HG02588 (cell line): ENCODE data around the gene ABCC6.
A peak's percentile ranks its signal among the peaks of the same experiment; 100 is the strongest.
"Not testable (repeated sequence)": the region's sequence is repeated elsewhere in the genome, so short reads cannot be mapped to it uniquely, and the experiment has no call there.

Experiments used
- ATAC-seq: cut with Tn5 transposase; IDR thresholded peaks from one replicate; pipeline ENCODE4 v1.9.1; 2021; ENCODE audit warnings: mild to moderate bottlenecking, moderate library complexity; ENCODE audit not compliant: unreplicated experiment

ABCC6 gene

DNA sequence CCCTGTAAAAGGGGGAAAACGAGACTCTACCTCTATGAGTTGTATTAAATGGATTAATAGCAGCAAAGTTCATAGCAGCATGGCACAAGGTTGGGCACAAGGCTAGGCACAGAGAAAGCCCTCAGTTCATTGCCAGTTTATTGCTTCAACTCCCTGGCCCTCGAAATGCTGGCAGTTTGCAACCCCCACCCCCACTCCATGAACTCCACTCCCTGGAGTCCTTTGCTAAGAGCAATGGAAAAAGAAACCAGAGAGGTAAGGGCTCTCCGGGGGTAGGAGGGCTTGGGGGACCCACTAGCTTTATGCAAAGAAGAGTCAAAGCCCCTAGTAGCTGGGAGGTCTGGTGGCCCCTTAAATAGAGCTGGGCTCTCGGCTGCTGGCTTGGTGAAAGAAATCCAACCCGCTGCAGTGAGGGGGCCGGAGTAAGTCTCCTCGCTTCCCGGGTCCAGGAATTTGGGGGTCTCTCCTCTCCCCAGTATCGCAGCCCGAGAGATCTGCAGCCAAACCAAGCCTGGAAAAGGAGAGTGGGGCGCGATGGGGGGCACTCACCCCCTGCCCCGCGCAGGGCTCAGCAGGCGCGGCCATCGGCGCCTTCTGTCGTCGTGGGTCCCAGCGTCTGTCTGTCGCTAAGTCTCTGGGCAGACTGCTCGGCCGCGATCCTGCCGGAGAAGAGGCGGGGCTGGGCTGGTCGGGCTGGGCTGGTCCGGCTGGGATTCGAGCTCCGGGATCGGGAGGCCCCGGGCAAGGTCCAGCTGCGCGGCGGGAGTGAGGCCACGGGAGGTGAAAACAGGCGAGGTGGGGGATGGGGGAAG is at the start of gene ABCC6:
Gene ABCC6, minus strand, starts transcription at position 645 of the 812 bp plus-strand sequence. Its CDS starts 60 bp downstream, at position 585.
- ATAC-seq = not testable (repeated sequence)

DNA sequence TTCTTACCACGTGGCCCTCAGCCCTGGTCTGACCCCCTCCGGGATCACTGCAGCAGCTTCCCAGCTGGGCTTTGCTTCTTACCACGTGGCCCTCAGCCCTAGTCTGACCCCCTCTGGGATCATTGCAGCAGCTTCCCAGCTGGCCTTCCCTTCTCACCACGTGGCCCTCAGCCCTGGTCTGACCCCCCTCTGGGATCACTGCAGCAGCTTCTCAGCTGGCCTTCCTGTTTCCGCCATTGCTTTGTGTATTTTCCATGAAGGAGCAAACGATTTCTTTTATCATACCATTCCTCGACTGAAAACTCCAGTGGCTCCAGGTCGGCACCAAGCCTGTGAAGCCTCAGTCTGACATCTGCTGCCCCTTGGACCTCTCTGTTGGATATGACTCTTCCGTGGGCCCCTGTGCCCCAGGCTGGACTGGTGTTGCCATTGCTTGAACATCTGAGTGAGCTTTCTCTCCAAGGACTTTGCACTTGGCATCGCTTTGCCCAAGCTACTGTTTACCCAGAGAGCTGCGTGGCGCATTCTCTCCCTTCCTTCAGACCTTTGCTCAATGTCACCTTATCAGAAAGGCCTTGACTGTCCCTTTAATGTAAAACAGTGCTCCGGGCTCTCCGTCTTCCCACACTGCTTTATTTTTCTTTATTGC is 49.4 kb upstream of the ABCC6 start:
- ATAC-seq = not testable (repeated sequence)

DNA sequence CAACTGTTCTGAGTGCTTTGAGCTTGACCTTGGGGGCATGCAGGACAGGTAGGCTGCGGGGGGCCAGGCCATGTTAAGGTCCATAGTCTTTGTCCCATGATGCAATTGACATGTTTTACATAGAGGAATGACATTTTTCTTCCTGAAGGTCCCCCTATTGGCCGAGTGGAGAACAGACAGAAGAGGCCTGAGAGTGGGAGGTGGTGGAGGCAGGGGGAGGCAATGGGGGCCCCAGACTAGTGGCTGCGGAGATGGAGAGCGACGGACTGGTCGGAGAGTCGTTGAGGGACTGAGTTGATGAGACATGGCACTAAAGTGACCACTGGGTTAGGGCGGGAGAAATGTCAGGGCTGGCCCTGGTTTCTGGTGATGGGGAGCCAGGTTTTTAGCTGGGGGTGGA is 48.4 kb upstream of the ABCC6 start:
- not testable (repeated sequence) for ATAC-seq

DNA sequence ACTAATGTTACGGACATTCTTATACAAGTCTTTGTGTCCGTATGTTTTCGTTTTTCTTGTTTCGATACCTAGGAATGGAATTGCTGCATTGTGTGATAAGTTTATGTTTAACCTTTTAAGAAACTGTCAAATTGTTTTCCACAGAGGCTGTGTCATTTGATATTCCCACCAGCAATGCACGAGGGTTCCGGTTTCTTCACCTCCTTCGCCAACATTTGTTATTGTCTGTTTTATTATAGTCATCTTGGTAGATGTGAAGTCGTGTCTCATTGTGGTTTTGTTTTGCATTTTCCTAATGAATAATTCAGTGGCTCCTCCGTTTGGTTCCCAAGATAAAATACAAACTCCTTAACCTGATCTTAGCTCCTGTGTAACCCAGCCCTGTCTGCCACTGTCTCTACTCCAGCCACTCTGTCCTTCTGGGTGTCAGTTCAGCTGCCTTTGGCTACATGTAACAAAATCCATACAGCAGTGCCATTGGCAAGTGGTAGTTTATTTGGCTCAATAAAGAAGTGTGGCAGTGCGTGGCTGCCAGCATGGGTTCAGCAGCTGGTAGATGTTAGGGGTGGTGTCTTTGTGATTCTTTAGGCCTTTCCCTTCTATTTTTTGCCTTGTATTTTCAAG is 45.0 kb upstream of the ABCC6 start:
- not testable (repeated sequence) for ATAC-seq

DNA sequence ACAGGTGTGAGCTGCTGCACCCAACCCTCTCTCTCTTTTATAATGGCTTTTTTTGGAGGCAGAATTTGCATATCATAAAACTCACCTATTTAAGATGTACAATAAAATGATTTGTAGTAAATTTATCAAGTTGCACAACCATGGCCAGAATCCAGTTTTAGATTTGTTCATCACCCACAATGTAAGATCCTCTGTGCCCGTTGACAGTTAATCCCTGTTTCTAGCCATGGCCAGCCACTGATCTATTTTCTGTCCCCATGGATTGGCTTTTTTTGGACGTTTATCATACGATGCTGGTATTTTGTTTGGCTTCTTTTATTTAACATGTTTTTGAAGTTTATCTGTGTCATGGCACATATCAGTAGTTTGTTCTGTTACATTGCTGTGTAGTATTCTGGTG is 44.4 kb upstream of the ABCC6 start:
- ATAC-seq = not testable (repeated sequence)

DNA sequence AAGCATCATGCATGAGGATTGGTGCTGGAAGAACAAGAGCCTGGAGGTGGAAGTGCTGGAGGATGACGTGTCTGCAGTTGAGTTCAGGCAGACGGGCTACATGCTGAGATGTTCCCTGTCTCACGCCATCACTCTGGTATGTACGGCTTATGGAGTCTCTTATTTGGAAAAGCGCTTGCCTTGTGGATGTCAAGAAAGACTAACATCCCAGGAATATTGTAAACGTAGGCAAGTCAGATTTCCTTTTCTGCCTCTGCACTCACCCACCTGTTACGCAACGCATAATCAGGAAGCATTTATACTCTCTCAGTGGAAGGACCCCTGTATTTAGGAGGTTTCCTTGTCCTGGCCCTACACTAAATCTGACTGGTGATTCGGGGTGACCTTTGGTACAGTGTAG is 41.8 kb upstream of the ABCC6 start:
- ATAC-seq = not testable (repeated sequence)

DNA sequence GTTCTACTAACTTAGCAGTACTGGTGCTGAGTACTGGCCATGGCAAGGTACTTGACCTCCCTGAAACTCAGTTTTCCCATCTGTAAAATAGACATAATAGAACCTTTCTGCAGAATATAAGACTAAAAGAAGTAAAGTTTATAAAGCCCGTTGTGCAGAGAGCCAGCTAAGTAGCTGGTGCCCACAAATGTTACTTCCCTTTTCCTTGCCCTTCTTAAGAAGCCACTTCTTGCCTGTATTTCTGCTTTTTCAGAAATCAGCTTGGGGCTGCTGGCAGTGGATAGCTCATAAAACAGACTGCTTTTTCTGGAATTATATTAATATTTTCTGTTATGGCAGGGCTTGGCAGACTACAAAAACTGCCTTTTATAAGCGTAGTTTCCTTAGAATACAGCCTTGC is 40.7 kb upstream of the ABCC6 start:
- ATAC-seq = not testable (repeated sequence)

DNA sequence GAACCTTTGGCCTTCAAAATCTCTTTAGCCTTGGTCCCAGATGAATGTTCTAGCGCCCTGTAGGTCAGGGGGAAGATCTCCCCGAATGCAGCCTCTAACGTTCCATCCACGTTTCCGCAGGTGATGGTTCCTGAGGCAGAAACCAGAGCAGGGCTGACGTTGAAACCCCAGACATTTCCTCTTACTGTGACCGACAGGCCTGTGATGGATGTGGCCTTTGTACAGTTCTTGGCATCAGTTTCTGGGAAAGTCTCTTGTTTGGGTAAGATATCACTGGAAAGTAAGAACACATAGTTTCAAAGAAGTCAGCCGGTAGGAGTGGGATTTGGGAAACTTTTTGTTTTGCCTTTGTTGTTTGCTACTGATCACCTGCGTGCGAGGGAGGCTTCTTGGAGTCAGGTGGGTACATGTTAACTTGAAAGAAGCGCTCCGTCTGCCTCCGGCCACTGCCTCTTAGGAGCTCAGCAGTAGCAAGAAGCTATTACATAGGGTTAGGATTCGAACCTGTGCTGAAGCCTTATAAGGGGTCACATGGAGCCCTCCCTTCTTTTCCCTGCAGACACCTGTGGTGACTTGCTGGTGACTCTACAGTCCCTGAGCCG is 39.8 kb upstream of the ABCC6 start:
- not testable (repeated sequence) for ATAC-seq

DNA sequence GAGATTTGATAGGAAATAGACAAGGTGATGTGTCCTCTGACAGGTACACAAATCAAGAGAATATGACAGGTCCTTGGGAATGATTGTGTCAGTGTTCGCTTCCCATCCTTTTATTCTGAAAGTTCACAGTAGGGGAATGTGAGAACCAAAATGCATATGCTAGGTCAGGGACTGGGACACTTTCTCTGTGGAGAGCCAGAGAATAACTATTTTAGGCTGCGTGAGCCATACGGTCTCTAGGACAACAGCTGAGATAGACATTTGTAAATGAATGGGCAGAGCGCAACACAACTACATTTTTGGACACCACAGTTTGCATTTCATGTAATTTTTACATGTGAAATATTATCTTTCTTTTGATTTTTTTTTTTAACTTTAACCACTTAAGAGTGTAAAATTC is 36.7 kb upstream of the ABCC6 start:
- not testable (repeated sequence) for ATAC-seq

DNA sequence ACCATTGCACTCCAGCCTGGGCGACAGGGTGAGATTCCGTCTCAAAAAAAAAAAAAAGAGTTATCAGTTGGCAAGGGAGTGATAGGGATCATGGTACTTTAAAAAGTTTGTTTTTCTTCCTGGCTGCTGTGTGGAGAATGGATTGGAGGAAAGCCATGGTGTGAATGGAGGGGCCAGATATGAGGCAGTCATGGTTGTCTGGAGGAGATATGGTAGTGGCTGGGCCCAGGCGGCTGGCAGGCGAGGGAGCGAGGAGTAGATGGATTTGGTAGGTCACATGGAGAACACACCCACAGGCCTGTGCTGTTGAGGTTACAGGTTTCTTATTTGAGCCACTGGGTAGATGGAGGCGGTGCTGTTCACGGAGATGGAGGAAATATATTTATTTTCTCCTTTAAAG is 35.5 kb upstream of the ABCC6 start:
- ATAC-seq = not testable (repeated sequence)

DNA sequence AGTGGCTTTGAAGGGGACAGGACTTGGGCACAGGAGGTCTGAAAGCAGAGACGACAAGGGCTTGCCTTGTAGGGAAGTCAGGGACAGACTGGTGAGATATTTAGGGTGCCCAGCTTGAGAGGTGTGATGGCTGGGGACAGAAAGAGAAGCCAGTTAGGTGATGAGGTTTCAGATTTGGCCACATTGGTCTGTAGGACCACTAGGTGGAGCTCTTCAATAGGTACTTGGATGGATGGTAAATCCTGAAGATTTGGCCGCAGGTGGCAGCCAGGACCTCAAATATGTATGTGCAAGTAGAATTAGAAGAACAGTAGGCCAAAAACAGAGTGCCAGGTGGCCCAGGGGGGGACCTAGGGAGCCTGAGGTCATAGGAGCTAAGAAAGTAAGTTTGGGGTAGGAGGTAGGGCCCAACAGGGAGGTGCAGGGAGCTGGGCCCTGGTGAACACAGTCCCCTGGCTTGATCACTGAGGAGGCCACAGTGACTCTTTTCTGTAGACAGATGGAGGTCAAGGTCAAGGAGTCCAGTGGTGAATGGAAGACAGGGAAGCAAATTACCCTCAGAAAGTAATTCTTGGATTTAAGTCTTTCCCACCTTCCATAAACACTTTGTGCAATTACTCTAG is 34.1 kb upstream of the ABCC6 start:
- not testable (repeated sequence) for ATAC-seq

DNA sequence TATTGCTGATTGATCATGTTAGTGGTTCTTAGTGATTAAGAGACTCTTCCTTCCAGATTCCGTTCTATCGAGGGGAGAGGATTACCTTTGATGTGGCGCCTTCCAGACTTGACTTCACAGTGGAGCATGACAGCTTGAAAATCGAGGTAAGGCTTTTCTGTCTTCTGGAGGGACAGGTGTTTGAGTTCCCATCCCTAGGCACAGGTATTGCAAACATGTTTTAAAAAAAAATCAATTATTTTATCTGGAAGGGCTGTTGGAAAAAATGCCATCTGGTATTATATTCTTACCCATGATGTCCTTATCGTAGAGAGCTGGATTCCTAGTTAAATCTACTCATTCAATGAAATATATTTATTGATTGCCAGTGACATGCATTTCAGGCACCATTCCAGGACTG is 29.1 kb upstream of the ABCC6 start:
- not testable (repeated sequence) for ATAC-seq

DNA sequence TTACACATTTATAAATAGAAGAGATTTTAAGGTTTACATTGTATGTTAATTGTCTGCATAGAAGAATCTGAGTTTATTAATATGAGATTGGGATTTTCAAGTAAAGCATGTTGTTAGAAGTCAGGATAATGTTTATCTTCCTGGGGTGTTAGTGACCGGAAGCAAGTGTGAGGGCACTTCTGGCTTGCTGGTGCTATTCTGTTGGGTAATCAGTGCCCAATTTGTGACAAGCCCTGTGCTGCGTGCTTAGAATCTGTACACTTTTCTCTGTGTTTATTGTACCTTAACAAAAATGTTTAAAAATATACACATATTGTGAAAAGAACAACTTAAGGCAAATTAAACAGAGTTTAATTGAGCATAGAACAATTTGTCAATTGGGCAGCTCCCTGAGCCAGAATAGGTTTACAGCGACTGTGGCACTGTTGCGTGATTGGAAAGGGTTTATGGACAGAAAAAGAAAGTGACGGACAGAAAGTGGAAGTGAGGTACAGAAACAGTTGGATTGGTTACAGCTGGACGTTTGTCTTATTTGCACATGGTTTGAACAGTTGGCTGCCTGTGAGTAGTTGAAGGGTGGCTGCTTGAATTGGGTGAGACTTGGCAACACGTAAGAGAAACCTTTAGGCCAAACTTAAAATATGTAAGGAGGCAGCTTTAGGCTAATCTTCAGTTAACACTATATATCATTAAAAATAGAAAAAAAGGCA is 26.5 kb upstream of the ABCC6 start:
- not testable (repeated sequence) for ATAC-seq

DNA sequence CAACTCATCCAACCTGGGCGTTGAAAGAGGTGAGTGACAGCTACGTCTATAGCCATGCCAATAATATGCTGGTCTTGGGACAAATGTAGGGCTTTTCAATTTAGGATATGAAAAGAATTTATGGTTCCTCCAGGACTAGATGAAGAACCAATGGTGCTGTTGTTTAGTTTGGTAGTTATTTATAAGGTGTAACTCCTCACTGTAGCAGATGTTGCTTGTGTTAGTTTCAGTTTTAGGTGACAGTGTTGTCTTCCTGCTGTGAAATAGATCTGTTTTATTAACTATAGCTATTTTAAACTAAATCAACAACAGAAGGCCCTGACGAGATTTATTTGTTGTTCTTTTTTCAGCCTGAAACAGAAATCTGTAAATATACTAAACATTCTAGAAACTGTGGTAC is 24.1 kb upstream of the ABCC6 start:
- ATAC-seq = not testable (repeated sequence)

DNA sequence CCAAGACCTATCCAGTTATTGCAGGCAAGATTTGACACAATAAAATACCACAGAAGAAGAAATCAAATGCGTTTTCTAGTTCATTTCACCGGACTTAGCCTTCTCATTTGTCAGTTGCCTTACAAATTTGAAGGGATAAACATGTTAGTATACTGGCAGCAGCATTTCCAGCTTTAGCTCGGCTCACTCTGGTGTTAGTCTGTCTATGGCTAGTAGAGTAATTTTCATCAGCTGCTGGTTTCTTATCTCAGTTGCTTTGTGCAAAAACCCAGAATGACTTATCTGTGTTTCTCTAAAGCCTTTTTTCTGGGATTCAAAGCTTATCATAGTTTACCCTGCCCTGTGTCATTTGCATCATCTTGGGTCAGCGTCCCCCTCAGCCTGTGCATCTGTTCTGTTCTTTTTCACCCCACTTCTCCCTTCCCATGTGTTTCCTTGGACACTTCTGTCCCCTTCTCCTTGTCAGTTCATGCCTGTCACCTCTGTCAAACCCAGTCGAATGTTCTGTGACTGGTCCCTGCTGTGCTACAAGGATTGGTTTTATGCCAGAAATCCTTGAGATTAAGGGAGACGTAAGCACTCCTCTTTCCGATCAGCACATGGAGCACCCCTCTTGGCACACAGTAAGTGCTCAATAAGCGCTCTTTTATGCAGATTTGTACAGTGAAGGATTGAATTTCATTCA is 23.4 kb upstream of the ABCC6 start:
- not testable (repeated sequence) for ATAC-seq

DNA sequence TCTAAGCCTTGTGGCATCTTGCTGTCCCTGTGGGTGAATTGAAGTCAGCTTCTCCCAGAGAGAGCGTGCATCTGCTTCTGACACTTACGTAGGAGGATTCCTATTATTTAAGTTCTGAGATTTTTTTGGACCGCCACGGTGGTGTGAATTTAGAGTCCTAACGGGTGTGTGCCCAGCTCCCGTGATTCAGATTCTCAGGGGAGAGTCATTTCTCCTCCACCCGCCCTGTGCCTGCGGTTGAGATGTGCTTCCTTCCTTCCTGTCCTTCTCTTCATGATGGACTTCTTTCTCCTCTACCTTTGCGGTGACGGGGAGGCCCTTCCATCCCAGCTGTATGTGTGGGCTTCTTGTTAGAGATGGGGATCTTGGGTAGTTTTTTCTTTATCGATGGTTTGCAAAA is 20.6 kb upstream of the ABCC6 start:
- ATAC-seq = not testable (repeated sequence)

DNA sequence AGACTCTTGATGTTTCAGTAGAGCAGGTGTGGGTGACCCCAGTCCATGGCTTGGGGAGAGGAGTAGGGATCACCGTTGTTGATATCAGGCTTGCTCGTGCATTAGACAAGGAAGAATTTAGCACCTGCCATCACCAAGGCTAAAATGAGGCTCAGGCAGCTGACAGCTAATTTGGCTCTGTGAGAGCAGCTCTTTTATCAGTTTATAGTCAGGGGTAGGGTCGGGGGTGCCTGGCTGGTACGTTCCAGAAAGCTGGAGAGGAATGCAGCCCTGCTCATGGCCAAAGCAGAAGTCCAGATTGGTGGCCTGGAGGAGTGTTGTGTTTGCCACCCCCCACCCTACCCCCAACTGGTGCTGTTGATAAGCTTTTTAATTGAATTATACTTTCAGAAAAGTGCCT is 17.4 kb upstream of the ABCC6 start:
- ATAC-seq = not testable (repeated sequence)

DNA sequence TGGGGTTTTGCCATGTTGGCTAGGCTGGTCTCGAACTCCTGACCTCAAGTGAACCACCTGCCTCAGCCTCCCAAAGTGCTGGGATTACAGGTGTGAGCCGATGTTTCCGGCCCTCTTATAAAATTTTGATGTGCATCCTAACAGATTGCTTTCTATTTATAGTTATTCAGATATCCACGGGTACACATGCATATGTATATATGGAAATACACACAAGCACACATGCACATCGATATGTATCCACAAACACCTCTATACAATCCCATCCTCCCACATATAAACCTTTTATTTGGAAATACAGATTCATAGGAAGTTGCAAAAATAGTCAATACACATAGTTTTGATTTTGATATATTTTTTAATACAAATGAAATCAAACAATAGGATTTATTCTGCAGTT is 14.4 kb upstream of the ABCC6 start:
- not testable (repeated sequence) for ATAC-seq

DNA sequence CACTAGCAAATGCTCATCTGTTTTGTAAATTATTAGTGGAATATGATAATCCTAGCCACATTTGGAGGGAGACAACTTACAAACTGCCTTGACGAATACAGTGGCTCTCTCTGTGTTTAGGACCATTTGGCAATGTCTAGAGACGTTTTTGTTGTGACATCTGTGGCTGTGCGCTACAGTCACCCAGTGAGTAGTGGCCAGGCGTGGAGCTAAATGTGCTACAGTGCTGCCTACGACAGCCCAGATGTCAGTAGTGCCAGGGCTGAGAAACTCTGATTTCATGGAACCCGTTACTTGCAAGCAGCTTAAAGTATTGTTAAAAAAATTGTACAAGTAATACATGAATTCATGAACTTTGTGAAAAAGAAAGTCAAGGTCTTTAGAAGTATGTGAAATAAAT is 13.8 kb upstream of the ABCC6 start:
- ATAC-seq = not testable (repeated sequence)

DNA sequence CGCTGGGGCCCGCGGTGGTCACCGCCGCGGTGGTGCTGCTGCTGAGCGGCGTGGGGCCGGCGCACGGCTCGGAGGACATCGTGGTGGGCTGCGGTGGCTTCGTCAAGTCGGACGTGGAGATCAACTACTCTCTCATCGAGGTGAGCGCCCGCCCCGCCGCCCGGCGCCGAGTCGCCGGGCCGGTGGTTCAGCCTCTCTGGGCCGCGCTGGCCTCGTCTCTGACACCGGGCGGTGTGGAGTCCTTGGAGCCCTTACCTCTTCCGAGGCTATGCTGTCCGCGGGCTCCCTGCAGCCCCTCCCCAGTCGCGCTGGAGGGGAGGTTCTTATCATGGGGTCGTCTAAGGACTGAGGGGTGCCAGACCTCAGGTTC is 9.4 kb upstream of the ABCC6 start:
- ATAC-seq = peak; percentile 40
